ENCODE data around the gene C1QTNF1. TPM values are rescaled to one million over a fixed set of nuclear protein-coding genes. Genes with fewer than 3 reads are reported as not detected.

C1QTNF1 gene
- total RNA-seq, 1 donor from 2014 or later = 9.4 TPM

GRCh38 chr17:79075861-79076406, 52.0 kb downstream of the C1QTNF1 start:
- Mint-ChIP-seq H3K27me3 (peaks cover 8% of the 10 kb centered on the region), H3K4me1 (ENCODE audit: unreplicated experiment) (peaks cover 9% of the 10 kb centered on the region), H3K36me3 (peaks cover 10% of the 10 kb centered on the region), H3K4me3 (peak overlapping the region; percentile 89), H3K27ac (peak overlapping the region; percentile 76), H3K9me3 (no peaks in the 10 kb centered on the region)
- DNase-seq (ENCODE audit: extremely low spot score, unreplicated experiment) = no peak
- TF ChIP-seq CTCF (conservative IDR thresholded peaks at IDR 0.05) = no peak

- no peak for TF ChIP-seq CTCF (conservative IDR thresholded peaks at IDR 0.05)
- DNase-seq (ENCODE audit: extremely low spot score, unreplicated experiment) = no peak
- Mint-ChIP-seq H3K27me3 (no peaks in the 10 kb centered on the region), H3K27ac (no peak overlapping the region), H3K36me3 (peaks cover 10% of the 10 kb centered on the region), H3K9me3 (no peaks in the 10 kb centered on the region), H3K4me3 (no peak overlapping the region), H3K4me1 (ENCODE audit: unreplicated experiment) (peaks cover 9% of the 10 kb centered on the region)
Observed at GRCh38 chr17:79077587-79077986, 53.6 kb downstream of the C1QTNF1 start.

GRCh38 chr17:79078476-79079190, 54.7 kb downstream of the C1QTNF1 start:
- peaks cover 9% of the 10 kb centered on the region for H3K4me1 Mint-ChIP-seq (ENCODE audit: unreplicated experiment)
- no peak for DNase-seq (ENCODE audit: extremely low spot score, unreplicated experiment)
- H3K27ac Mint-ChIP-seq = no peak overlapping the region
- H3K9me3 Mint-ChIP-seq = no peaks in the 10 kb centered on the region
- peaks cover 10% of the 10 kb centered on the region for H3K36me3 Mint-ChIP-seq
- no peaks in the 10 kb centered on the region for H3K27me3 Mint-ChIP-seq
- H3K4me3 Mint-ChIP-seq = no peak overlapping the region
- no peak for TF ChIP-seq CTCF (conservative IDR thresholded peaks at IDR 0.05)

- TF ChIP-seq CTCF (conservative IDR thresholded peaks at IDR 0.05) = no peak
- Mint-ChIP-seq H3K4me3 (no peak overlapping the region), H3K9me3 (no peaks in the 10 kb centered on the region), H3K27me3 (no peaks in the 10 kb centered on the region), H3K27ac (no peak overlapping the region), H3K4me1 (ENCODE audit: unreplicated experiment) (peaks cover 9% of the 10 kb centered on the region), H3K36me3 (peaks cover 10% of the 10 kb centered on the region)
- no peak for DNase-seq (ENCODE audit: extremely low spot score, unreplicated experiment)
Observed at GRCh38 chr17:79079421-79080200, 55.6 kb downstream of the C1QTNF1 start.

- no peak for DNase-seq (ENCODE audit: extremely low spot score, unreplicated experiment)
- Mint-ChIP-seq H3K4me3 (no peak overlapping the region), H3K9me3 (no peaks in the 10 kb centered on the region), H3K4me1 (ENCODE audit: unreplicated experiment) (peaks cover 6% of the 10 kb centered on the region), H3K27me3 (no peaks in the 10 kb centered on the region), H3K27ac (no peak overlapping the region), H3K36me3 (peaks cover 10% of the 10 kb centered on the region)
- no peak for TF ChIP-seq CTCF (conservative IDR thresholded peaks at IDR 0.05)
Observed at GRCh38 chr17:79080349-79080748, 56.4 kb downstream of the C1QTNF1 start.
